GM18861 (cell line): ENCODE results near the gene ARHGAP1.
"Not testable (repeated sequence)": the region's sequence is repeated elsewhere in the genome, so short reads cannot be mapped to it uniquely, and the experiment has no call there.

Experiments
- ATAC-seq: cut with Tn5 transposase; IDR thresholded peaks from one replicate; pipeline ENCODE4 v1.9.1; 2021; ENCODE audit not compliant: unreplicated experiment

Gene ARHGAP1

GRCh38 chr11:46675288-46675851 lies 25.0 kb downstream of the ARHGAP1 start:
- ATAC-seq: no peak

GRCh38 chr11:46674463-46675287 lies 25.7 kb downstream of the ARHGAP1 start:
- no peak for ATAC-seq

- no peak for ATAC-seq
Measured at GRCh38 chr11:46673713-46674462, 26.5 kb downstream of the ARHGAP1 start.

GRCh38 chr11:46672381-46672839 lies 28.0 kb downstream of the ARHGAP1 start:
- no peak for ATAC-seq

GRCh38 chr11:46671958-46672315 lies 28.5 kb downstream of the ARHGAP1 start:
- no peak for ATAC-seq

- ATAC-seq: not testable (repeated sequence)
Measured at GRCh38 chr11:46670521-46670920, 29.9 kb downstream of the ARHGAP1 start.

GRCh38 chr11:46669711-46670139 lies 30.7 kb downstream of the ARHGAP1 start:
- ATAC-seq: no peak

- ATAC-seq: no peak
Measured at GRCh38 chr11:46668480-46669085, 31.8 kb downstream of the ARHGAP1 start.

GRCh38 chr11:46667043-46667481 lies 33.4 kb downstream of the ARHGAP1 start:
- no peak for ATAC-seq

GRCh38 chr11:46666516-46666915 lies 33.9 kb downstream of the ARHGAP1 start:
- no peak for ATAC-seq

- no peak for ATAC-seq
Measured at GRCh38 chr11:46665356-46665755, 35.1 kb downstream of the ARHGAP1 start.

GRCh38 chr11:46664612-46665011 lies 35.8 kb downstream of the ARHGAP1 start:
- no peak for ATAC-seq

GRCh38 chr11:46663277-46663940 lies 37.0 kb downstream of the ARHGAP1 start:
- no peak for ATAC-seq

- ATAC-seq: no peak
Measured at GRCh38 chr11:46662366-46662765, 38.1 kb downstream of the ARHGAP1 start.

- ATAC-seq: no peak
Measured at GRCh38 chr11:46661836-46662235, 38.6 kb downstream of the ARHGAP1 start.

- no peak for ATAC-seq
Measured at GRCh38 chr11:46659908-46660307, 40.5 kb downstream of the ARHGAP1 start.

GRCh38 chr11:46658259-46658658 lies 42.2 kb downstream of the ARHGAP1 start:
- no peak for ATAC-seq

GRCh38 chr11:46657186-46657585 lies 43.2 kb downstream of the ARHGAP1 start:
- ATAC-seq: no peak

- ATAC-seq: no peak
Measured at GRCh38 chr11:46655631-46656030, 44.8 kb downstream of the ARHGAP1 start.

- ATAC-seq: no peak
Measured at GRCh38 chr11:46649180-46649738, 51.2 kb downstream of the ARHGAP1 start.
